Measurements from ENCODE around the gene HSH2D. TPM values are rescaled to one million over a fixed set of nuclear protein-coding genes. Genes with fewer than 3 reads are reported as not detected.

Gene HSH2D
- total and polyA plus RNA-seq, 2 of the 13 experiments (the other 11 are each of a cell fraction or from before 2014, with no cell fraction given), result 0.69 to 3.2 TPM

- no peak for TF ChIP-seq NR2F6 (IDR thresholded peaks at IDR 0.05)
- TF ChIP-seq NR2F6 (CRISPR knock-in tag; IDR thresholded peaks at IDR 0.05), result peak; percentile 39; the same call in 1 of the 2 replicates
- no peak for TF ChIP-seq LCORL (IDR thresholded peaks at IDR 0.05)
- TF ChIP-seq LCORL (CRISPR knock-in tag; IDR thresholded peaks at IDR 0.05), result 0 out of 2 replicates have a peak, but pooled peaks have one; percentile 36
- TF ChIP-seq ZNF816 (CRISPR knock-in tag; IDR thresholded peaks at IDR 0.05; ENCODE audit: borderline replicate concordance), result no peak
- 0 out of 2 replicates have a peak, but pooled peaks have one; percentile 39 for TF ChIP-seq MAX (IDR thresholded peaks at IDR 0.05)
- no peak for TF ChIP-seq ZC3H13 (CRISPR knock-in tag; IDR thresholded peaks at IDR 0.05)
- TF ChIP-seq SP2 (CRISPR knock-in tag; IDR thresholded peaks at IDR 0.05), result no peak
- TF ChIP-seq TCF7 (IDR thresholded peaks at IDR 0.05; ENCODE audit: low read depth), result peak; percentile 44; the same call in 1 of the 2 replicates
- TF ChIP-seq RARA (CRISPR knock-in tag; IDR thresholded peaks at IDR 0.05), result 0 out of 2 replicates have a peak, but pooled peaks have one; percentile 50
- TF ChIP-seq SOX5 (CRISPR knock-in tag; IDR thresholded peaks at IDR 0.05; ENCODE audit: borderline replicate concordance), result peak; percentile 18; the same call in 1 of the 2 replicates
- TF ChIP-seq MXD4 (CRISPR knock-in tag; IDR thresholded peaks at IDR 0.05), result 0 out of 2 replicates have a peak, but pooled peaks have one; percentile 26
- TF ChIP-seq NFIB (CRISPR knock-in tag; IDR thresholded peaks at IDR 0.05; ENCODE audit: borderline replicate concordance), result no peak
- TF ChIP-seq NFIC (IDR thresholded peaks at IDR 0.05; ENCODE audit: low read length), result no peak
- TF ChIP-seq ARID5B (CRISPR knock-in tag; IDR thresholded peaks at IDR 0.05), result 0 out of 2 replicates have a peak, but pooled peaks have one; percentile 27
- 0 out of 2 replicates have a peak, but pooled peaks have one; percentile 13 for TF ChIP-seq THRA (CRISPR knock-in tag; IDR thresholded peaks at IDR 0.05; ENCODE audit: borderline replicate concordance)
- no peak for TF ChIP-seq ZNF552 (CRISPR knock-in tag; IDR thresholded peaks at IDR 0.05; ENCODE audit: borderline replicate concordance)
- TF ChIP-seq IKZF5 (CRISPR knock-in tag; IDR thresholded peaks at IDR 0.05), result no peak
- no peak for TF ChIP-seq SOX13 (IDR thresholded peaks at IDR 0.05)
- peak in 1 of 2 experiments; percentile 16; a peak in 1 of 4 replicates for TF ChIP-seq SOX13 (CRISPR knock-in tag; conservative IDR thresholded peaks at IDR 0.05 in 1 of 2, IDR thresholded peaks at IDR 0.05 in 1 of 2)
Observed at GRCh38 chr19:16116067-16116466, 27.4 kb upstream of the HSH2D start (continued).
